GM19351 (cell line): ENCODE measurements around the gene CRACR2B.

Experiments
- ATAC-seq: cut with Tn5 transposase; IDR thresholded peaks from one replicate; pipeline ENCODE4 v1.9.1; 2021; ENCODE audit warnings: mild to moderate bottlenecking, moderate library complexity; ENCODE audit not compliant: unreplicated experiment

Gene CRACR2B

GRCh38 chr11:825366-826226, 2.1 kb upstream of the CRACR2B start:
- ATAC-seq, result no peak

DNA sequence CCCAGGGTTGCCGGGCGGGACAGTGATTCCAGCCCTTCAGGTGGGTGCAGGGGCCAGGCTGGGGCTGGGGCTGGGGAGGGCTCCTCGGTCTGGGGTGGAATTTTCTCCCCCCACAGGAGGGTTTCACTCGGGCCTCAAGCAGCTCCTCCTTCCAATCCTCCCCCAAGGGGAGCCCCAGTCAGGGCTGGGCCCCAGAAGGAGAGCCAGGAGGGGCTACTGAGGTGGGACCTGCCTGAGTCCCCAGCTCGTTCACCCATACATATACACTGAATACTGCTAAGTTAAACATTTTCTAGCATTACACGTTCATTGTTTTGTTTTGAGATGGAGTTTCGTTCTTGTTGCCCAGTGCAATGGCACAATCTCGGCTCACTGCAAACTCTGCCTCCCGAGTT, 1.5 kb upstream of the CRACR2B start:
- no peak for ATAC-seq

DNA sequence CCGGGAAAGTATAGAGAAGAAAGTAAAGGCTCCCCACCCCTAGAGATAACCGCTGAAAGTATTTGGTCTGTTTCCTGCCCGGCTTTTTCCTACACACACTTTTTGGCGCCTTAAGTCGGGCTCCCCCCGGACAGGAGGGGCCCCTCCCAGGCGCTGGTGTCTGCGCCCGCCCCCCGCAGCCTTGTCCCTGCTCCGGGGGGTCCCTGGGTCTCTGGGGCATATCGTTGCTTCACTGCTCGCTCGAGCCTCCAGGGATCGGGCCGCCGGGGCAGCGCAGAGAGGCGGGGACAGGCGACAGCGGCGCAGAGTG, 928 bp upstream of the CRACR2B start:
- peak; percentile 12 for ATAC-seq

DNA sequence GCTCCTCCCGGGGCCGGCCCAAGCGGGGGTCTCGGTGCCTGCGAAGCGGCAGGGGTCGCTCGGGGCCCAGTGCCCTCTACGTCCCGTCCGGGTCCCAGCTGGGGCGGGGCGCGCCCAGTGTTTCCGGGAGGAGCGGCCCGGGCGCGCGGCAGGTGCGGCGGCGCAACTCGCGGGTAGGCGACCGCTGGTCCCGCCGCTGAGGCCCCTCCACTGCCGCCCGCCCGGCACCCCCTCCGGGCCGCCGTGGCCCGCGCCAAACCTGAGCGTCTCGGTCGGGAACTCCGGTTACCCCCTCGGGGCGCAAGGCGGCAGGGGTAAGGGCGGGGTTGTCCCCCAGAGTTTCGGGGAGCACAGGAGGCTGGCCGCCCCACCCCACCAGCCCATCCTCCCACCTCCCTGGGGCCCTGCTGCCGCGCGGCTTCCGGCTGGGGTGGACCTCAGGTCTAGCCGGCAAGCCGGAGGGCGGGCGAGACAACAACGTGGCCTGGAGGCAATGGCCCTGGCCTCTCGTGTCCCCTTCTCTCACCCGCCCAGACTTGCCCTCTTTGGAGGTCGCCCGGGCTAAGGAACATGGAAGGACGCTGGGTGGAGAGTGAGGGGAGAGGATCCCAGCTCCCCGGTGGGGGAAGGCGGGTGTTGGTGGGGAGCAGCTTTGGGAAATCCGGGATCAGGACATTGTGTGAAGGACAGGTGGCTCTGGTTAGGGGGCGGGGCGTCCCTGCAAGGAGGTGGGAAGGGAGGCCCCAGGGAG, 398 bp upstream of the CRACR2B start:
- ATAC-seq, result peak; percentile 41

DNA sequence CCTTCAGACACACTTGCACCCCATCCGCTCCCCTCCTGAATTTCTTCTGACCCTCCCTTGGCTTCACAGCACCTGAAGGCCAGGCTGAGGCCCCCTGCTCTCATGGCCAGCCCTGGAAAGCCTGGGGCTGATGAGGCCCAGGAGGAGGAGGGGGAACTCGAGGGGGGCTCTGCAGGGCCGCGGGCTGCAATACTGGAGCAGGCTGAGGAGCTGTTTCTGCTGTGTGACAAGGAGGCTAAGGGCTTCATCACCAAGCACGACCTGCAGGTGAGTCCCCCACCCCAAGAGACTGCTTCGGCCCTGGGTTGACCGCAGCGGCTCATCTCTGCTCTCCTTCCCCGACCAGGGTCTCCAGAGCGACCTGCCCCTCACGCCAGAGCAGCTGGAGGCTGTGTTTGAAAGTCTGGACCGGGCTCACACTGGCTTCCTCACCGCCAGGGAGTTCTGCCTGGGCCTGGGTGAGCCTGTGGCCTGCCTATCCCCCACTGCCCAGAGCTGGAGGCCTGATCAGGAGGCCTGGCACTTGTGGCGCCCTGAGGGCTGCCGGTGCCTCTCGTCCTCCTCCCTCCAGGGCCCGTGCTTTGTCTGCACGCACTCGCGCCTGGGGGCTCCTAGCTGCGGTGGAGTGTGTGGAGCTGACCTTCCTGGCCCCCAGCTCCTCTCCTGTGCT, 922 bp downstream of the CRACR2B start:
- ATAC-seq, result no peak

GRCh38 chr11:829176-829846, 1.6 kb downstream of the CRACR2B start:
- ATAC-seq, result no peak

GRCh38 chr11:829847-830294, 2.2 kb downstream of the CRACR2B start:
- peak; percentile 4 for ATAC-seq

DNA sequence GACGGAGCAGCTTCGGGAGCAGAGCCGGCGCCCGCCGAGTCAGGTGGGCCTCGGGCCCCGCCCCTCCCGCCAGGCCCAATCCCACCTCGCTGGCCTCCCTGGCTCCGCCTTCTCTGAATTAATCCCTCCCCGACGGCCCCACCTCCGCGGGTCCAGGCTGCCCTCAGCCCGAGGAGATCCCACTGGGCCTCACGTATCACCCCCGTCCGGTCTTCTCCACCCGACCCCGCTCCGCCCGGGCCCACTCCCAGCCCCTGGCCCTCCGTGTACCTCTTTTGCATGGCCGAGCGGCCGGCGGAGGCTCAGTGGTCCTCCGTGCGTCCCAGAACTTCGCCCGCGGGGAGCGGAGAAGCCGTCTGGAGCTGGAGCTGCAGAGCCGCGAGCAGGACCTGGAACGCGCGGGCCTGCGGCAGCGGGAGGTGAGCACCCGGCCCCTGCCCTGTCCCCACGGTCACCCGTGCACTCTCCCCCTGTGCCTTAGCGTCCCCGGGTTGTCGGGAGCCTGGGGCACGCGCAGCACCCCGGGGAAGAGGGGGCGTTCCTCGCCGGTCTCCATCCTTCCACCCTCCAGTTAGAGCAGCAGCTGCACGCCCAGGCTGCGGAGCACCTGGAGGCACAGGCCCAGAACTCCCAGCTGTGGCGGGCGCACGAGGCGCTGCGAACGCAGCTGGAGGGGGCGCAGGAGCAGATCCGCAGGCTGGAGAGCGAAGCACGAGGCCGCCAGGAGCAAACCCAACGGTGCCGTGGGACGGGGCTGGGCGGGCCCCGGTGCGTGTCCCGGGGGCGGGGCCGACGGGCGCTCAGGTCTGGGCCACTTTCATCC, 2.8 kb downstream of the CRACR2B start:
- peak; percentile 44 for ATAC-seq

DNA sequence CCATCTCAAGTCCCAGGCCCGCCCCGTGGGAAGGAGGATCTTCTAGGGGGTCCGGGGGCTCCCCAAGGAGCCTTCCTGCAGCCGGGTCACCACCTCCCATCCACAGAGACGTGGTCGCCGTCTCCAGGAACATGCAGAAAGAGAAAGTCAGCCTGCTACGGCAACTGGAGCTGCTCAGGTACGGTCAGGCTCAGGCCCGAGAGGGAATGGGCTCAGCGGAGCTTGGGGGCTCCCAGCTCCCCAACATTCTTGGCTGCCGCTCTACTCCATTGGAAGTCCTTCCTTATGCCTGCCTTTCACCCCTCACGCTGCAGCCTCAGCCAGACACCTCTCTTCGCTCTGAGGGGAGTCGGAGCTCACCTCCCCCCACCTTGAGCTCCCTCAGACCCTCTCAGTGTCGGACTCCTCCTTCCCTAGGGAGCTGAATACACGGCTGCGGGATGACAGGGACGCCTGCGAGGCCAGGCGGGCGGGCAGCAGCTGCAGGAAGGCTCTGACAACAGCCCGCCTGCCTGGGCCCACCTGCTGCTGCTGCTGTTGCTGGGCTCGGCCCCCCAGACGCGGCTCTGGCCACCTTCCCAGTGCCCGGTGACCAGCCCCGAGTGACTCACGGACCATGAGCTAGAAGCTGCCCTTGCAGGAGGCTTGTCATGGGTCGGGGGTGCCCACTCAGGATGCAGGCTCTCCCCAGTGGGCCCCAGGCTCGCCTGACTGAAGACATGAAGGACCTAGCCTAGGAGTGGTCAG, 3.6 kb downstream of the CRACR2B start:
- no peak for ATAC-seq

DNA sequence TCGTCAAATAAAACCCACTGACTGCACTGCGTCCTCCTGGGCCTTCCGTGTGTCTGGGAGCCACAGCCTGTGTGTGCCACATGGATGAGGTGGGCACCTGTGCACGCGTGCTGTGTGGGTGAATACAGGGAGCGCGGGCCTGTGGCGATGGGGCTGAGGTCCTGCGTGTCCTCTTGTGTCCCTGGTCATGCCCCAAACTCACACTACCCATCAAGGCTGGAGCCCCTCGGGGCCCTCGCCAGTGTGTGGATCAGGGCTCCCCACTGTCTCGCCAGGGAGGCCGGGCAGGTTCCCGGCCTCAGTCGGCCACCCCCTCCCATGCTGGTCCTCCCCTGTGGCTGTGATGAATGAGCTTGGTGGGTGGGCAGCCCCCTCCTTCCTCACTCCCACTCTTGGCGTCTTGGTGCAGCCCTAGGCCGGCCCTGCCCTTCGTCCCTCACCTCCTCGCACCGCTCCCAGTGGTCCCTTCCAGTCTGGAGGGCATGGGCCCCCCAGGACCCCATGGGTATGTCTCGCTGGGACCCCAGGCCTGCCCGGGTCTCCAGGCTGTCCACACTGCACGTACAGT, 4.3 kb downstream of the CRACR2B start:
- ATAC-seq, result no peak

GRCh38 chr11:832529-833113, 4.9 kb downstream of the CRACR2B start, which contains the start of gene CD151:
CD151 (plus strand) TSS chr11:832952; CDS start chr11:836070, 3,118 bp downstream.
- peak; percentile 38 for ATAC-seq

DNA sequence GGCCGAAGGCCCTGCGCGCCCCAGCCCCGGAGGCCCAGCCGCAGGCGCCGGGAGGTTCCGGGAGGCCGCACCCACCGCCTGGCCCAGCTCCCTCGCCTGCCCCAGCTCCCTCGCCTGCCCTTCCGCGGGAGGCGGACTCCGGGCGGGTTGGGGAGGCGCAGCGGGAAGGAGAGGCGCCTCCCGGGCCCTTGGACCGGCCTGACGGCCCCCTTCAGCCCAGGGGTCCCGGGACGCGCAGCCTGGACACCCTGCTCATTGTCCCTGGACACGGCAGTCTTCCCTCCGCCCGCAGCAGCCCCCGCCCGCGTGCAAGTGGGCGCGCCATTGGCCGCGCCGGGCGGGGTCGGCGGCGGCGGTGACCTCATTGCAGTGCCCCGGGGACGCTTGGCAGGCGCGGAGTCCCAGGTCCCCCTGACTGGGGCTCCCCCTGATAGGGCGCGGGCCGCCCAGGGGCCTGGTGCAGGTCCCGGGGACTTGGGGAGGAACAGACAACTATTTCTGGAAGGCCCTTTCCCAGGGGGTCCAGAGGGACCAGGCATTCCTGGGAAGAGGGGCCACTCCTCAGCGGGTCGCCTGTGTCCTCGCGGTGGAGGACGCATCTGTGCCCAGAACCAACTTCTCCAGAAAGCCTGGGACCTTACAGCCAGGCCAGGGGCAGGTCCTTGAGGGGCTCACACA, 5.5 kb downstream of the CRACR2B start:
- ATAC-seq, result peak; percentile 25

- no peak for ATAC-seq
These were observed 6.2 kb downstream of the CRACR2B start for GRCh38 chr11:833849-834311.

- ATAC-seq, result no peak
These were observed 6.9 kb downstream of the CRACR2B start for GRCh38 chr11:834371-835316.

GRCh38 chr11:836274-836673, 8.6 kb downstream of the CRACR2B start:
- no peak for ATAC-seq

GRCh38 chr11:836700-837099, 9.0 kb downstream of the CRACR2B start:
- ATAC-seq, result no peak
